Activated CD8-positive, alpha-beta memory T cell treated with anti-CD3 and anti-CD28 coated beads, Interleukin-2, amount 50 U/mL, for 48 hours (primary cell): ENCODE data around the gene RTN4RL2.
A peak's percentile ranks its signal among the peaks of the same experiment; 100 is the strongest.

Experiments
- DNase-seq: peaks from one replicate; pipeline ENCODE4 v3.0.0-alpha.2; 2020

Gene RTN4RL2

DNA sequence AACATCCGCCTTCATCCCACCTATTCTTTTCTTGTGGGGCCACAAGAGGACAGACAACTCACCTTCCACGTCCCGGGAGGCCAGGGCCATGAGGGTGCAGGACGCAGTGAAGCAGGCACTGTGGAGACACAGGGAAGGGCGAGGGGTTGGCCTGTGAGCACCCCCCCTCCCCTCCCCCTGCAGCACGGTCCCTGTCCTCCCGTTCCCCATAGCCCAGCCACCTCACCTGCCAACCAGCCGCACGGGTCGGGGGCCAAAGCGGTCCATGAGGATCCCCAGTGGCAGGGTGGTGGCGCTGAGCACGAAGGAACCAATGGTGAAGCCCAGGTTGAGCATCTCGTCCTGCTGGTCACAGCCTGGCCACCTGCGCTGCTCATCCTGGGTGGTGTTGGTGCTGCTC is 40.6 kb downstream of the RTN4RL2 start:
- no peak for DNase-seq

DNA sequence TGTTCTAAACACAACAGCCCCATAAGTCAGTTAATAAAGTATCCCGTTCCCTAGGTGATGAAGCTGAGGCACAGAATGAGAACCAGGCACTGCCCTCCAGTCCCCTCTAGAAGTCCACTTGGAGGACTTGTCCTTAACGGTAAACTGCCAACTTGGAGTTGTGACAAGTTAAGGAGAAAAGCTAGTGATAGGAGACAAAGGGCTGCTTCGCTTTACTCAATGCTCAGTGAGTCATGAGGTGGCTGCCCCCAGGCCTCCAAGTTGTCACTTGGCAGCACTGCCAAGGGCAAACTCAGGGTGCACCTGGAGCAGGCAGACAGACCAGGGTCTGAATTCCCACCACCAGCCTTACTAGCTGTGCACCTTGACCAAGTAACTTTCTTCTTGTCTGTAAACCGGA is 41.6 kb downstream of the RTN4RL2 start:
- DNase-seq: no peak

DNA sequence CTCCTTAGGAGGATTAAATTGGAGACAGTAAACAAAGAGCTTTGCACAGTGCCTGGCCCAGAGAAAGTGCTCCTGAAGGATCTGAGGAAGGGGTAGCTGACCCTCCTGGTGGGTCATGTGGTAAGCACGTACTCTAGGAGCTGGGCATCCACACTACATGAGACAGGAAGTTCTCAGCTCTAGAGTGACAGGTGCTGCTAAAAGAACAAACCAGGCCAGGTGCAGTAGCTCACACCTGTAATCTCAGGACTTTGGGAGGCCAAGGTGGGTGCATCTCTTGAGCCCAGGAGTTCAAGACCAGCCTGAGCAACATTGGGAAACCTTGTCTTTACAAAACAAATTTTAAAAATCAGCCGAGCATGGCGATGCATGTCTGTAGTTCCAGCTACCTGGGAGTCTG is 42.0 kb downstream of the RTN4RL2 start:
- no peak for DNase-seq

DNA sequence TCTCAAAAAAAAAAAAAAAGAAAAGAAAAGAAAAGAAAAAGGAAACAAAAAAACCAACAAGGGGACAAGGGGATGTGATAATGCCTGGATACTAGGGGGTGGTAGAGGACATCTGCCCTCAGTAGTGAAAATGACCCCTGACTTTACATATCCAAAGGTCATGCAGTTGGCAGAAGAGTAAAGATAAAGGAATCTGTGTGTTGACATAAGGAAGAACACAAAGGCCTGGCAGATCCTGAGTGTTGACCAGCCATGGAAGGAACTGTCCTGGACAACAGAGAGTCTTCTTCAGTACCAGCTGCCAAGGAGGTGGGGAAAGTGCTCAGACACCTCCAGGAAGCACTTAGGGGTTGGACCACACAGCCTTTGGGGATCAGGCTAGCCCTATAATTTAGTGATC is 42.5 kb downstream of the RTN4RL2 start:
- no peak for DNase-seq

DNA sequence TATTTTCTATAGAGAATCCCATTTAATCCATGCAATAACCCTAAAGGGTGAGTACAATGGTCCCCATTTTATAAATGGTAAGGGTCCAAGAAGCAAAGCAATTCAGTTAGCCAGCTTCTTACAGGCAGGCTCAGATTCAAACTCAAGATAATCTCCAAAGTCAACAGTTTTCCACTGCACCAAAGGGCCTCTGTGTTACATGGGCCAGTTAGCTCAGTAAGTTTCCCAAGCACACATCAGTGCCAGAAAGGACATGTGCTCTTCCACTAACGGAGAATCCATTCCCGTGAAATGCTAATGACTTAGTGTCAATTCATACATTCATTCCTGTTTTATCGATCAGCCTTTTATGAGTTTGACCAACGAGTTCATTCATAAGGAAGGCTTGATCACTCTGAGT is 44.2 kb downstream of the RTN4RL2 start:
- no peak for DNase-seq

DNA sequence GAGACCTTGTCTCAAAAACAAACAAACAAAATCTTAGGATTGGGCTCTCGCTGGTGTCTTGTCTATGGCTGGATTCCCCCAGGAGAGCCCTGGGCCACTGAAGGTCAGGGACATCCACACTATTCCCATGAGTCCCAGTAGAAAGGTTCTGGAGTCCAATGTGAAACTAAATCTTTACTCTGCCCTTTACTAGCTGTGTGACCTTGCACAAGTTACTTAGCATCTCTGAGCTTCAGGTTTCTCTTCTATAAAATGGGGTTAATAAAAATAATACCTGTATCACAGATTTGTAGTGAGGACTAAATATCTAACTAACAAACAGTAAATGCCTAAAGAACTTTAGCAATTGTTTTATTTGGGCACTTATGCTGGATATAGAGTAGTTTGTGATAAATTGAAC is 46.2 kb downstream of the RTN4RL2 start:
- no peak for DNase-seq

DNA sequence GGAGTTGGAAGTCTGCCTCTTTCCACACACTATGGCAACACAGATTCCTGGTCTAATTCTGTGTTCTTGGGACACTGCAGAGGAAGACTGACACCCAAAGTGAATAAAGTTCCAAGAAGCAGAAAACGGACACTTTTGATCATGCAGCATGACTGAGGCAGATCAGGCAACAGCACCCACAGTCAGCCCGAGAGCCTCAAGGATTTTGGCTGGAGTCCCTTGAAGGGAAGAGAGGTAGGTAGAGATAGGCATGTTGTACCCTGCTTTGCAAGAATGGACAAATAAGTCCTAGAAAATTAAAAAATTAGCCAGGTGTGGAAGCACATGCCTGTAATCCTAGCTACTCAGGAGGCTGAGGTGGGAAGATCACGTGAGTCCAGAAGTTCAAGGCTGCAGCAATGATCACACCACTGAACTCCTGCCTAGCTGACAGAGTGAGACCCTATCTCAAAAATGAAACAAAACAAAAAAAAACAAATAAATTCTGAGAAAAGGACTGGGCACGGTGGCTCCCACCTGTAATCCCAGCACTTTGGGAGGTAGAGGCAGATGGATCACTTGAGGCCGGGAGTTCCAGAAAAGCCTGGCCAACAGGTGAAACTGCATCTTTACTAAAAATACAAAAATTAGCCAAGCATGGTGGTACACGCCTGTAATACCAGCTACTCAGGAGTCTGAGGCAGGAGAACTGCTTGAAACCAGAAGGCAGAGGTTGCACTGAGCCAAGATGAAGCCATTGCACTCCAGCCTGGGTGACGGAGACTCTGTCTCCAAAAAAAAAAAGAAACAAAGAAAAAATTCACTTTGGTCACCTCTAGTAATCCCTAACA is 48.2 kb downstream of the RTN4RL2 start:
- DNase-seq: no peak

DNA sequence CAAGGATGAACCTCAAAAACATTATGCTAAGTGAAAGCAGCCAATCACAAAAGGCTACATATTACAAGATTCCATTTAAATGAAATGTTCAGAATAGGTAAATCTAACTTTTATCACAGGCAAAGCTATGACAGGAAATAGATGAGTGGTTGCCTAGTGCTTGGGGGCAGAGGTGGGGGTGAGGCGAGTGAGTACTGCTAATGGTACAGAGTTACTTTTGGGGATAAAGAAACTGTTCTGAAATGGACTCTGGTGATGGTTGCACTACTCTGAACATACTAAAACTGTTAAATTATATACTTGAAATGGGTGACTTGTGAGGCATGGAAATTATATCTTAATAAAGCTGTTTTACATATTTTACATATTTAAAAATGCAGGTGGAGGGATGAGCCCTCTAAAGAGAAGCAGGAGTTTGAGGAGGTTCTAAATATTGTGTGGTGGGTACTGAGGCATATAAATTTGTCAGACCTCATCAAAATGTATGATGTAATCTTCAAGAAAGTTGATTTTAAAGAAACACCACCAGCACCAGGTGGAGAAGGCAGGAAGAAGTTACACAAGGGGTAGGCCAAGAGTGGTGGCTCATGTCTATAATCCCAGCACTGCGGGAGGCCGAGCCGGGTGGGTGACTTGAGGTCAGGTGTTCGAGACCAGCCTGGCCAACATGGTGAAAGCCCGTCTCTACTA is 51.6 kb downstream of the RTN4RL2 start:
- DNase-seq: no peak

DNA sequence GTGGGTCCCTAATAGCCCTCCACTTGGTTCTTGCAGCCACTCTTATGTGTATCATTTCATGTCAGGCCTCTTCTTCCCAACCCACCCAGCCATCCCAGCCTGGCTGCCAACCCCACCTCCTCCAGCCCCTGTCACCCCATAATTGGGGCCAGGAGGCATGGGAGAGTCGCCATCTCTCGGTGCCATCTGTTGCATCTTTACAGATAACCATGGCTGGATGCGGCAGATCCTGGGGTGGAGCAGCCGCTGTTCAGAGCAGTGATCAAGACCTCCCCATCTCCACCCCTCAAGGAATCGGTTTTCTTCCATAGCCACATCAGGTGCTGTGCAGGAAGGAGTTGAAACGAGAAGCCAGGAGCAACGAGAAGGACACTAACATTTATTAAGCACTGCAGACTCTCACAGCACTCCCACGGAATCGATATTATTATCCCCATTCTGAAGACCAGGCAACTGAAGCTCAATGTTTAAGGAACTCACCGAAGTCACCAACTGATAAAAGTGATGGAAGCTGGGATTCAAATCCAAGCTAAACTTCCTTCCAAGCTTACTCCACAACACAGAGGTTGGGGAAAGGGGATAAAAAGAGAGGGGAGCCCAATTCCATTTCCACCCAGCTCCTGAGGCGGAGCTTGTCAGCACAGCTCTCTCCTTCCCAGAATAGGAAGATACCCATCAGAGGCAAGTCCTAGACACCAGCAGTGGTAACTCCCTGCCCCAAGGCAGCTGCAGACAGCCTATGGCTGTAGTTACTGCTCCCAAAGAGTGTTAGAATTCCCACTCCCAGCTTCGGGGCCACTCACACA is 52.5 kb downstream of the RTN4RL2 start:
- DNase-seq: no peak

DNA sequence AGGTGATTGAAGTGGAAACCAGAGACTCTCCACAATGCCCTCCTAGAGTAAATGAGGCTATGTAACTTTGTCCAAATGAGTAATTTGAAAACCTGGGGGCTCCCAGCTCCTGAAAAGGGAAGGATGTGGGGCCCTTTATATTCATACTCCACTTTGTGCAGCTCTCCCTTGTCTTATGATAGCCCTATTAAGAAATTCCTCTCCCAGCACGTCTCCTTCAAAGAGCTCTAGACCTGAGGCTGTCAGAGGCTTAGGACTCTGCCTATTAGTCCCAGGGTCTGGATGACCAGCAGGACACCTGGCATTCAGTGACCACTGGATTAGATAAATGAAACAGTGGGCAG is 53.1 kb downstream of the RTN4RL2 start:
- no peak for DNase-seq

DNA sequence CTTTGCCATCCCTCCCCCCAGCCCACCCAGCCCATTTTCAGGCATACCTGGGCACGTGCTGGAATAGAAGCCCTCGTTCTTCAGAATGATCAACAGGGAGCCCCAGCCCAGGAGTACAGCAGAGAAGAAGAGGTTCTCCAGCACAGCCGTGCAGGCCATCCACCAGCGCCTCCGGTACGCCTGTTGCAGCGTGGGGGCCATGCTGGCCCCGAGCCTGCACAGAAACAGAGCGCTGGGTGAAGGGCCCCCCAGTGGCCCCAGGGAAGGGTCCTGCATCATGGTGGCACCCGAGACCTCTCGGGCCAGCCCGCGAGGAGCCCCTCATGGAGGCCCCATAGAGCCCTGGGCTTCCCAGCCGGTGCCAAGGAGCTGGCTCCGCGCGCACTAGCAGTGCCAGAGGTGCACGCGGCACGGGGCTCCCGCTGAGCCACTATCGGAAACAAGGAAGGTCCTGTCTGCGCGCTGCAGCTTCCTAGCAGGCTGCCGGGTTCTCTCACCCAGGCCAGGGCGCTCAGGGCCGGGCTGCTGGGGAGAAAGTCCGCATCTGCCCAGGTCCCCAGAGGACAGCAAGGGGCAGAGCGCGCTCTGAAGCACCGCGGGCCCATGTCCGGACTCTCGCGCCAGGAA is 53.7 kb downstream of the RTN4RL2 start:
- DNase-seq: peak; percentile 74

DNA sequence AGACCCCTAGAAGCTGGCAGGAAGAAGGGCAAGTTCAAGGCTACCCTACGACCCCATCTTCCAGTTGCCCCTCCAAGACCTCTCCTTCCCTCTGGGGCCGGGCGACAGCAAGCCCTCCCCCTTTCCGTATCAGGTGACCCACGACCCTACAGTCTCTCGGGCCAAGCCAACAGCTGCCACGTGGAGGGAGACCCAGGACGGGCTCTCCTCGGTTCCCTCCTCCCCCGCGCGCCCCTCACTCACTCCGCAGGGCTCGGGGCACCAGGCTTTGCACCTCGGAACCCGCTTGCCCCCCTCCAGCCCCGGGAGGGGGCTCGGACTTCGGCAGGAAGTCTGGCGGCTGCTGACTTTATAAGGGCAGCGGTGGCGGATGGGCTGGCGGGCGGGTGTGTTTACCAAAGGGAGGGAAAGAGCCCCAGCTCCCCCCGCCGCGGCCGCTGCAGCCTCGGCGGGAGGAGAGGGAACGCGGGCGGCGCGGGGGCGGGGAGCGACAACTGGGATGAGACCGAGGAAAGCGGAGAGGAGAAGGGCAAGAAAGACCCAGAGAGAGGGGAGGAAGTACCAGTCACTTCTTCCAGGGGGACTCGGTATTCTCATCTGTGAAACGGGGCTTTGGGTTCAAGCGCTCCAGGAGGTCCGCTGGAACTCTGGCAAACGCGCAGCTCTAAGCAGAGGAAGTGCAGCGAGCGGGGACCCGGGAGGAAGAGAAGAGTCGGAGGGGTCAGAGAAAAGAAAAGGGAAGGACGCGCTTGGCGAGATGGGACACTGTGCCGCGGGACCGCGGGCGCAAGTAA is 54.4 kb downstream of the RTN4RL2 start:
- DNase-seq: peak; percentile 80

DNA sequence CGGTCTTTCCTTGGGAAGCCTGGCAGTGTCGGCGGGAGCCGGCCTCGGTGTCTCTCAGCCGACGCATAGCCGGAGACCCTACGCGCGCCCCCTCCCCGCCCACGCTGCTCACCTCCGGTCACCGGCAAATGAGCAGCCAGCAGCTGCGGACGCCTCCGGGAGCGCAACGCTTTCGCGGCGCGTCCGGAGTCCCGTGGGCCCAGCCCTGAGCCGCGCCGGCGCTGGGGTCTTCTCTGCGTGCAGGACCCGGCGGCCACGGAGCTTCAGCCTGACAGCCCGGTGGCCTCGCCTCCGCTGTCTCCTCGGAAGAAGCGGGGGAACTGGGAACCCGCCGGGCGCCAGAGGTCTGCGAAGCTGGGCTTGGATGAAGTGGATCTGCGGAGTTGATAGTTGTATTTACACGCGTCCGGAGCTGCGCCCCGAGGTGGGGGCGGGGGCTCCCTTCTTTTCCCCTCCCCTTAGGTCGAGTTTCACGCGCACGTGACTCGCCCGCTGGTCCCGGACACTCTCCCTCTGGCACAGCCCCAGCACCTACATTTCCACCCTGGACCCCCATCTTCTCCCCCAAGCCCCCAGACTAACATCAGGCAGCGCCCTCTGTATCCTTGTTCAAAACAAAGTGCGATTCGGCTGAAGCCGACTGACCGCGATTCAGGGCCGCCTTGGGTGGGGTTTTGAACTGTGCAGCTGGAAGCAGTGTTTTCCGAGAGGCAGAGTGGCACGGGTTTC is 55.2 kb downstream of the RTN4RL2 start, which contains the start of gene SLC43A1:
Gene SLC43A1, minus strand, starts transcription at position 371 of the 729 bp plus-strand sequence. CDS start 1,591 bp downstream, outside the sequence.
- peak; percentile 70 for DNase-seq

DNA sequence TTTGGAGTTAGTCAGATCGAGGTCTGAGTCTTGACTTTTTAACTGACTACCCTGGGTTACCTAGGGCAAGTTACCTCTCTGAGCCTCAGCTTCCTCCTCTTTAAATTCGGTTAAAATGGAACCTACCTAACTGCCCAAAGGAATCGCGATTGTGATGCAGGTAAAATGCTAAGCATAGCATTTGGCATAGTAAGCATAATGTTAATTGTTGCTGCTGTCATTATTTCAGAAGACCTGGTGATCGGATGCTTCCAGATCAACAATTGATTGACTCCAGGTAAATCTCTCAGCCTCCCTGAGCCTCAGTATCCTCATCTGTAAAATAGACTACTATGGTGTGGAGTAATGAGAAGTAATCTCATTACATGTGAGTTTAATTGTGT is 55.7 kb downstream of the RTN4RL2 start:
- no peak for DNase-seq

DNA sequence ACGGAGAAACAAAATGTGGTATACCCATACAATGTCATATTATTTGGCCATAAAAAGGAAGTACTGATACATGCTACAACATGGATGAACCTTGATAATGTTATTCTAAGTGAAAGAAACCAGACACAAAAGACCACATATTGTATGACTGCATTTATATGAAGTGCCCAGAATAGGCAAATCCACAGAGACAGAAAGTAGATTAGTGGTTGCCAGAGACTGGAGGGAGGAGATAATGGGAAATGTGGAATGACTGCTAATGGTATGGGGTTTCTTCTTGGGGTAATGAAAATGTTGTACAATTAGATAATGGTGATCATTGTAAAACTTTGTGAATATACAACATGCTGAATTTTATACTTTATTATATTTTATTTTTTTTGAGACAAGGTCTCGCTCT is 60.8 kb downstream of the RTN4RL2 start:
- no peak for DNase-seq

DNA sequence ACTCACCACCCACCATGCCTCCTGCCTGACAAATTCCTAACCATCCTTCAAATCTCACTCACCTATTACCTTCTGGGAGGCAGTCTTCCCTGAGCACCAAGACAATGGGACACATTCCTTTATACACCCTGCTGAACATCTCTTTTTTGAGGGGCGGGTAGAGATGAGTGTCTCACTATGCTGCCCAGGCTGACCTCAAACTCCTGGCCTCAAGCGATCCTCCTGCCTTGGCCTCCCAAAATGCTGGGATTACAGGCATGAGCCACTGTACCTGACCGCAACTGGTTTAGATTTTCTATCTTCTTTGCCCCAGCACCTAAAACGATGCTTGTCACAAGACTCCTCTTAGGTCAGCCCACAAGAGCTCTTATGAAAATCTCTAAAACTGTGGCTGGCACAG is 63.1 kb downstream of the RTN4RL2 start:
- no peak for DNase-seq
